GM20431 (cell line): ENCODE measurements around the gene CCNT2.
"Not testable (repeated sequence)": the region's sequence is repeated elsewhere in the genome, so short reads cannot be mapped to it uniquely, and the experiment has no call there.

Source experiments
- in situ Hi-C: fragments of 300-500 bp; cut with MseI, MboI; formaldehyde crosslinking; loops from one replicate; pipeline ENCODE4 v1.15.0; 2020; ENCODE audit warnings: low sequenced_read_pairs; ENCODE audit not compliant: unreplicated experiment

The CCNT2 gene

GRCh38 chr2:134967166-134967565, 48.5 kb downstream of the CCNT2 start:
- in situ Hi-C loops = not testable (repeated sequence)

DNA sequence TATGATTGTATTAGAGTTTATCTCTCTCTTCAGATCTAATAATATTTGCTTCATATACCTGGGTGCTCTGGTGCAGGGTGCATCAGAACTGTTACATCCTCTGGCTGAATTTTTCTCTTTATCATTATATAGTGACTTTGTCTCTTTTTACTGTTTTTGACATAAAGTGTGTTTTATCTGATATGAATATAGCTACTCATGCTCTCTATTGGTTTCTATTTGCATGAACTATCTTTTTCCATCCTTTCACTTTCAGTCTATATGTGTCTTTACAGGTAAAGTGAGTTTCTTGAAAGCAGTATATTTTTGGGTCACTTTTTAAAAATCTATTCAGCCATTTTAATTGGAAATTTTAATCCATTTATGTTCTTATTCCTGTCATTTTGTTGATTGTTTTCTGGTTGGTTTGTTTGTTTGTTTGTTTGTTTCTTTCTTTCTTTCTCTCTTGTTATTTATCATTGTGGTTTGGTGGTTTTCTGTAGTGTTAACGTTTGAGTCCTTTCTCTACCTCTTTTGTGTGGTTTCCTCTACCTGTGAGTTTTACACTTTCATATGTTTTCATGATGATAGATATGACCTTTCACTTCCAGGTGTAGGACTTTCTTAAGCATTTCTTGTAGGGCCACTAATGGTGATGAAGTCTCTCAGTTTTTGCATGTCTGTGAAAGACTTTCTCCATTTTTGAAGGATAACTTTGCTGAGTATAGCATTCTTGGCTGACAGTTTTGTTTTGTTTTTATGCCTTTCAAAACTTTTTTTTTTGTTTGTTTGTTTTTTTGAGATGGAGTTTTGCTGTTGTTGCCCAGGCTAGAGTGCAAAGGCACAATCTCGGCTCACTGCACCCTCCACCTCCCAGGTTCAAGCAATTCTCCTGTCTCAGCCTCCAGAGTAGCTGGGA, 54.9 kb downstream of the CCNT2 start:
- in situ Hi-C loops = no loop called here

- in situ Hi-C loops = no loop called here
Measured at GRCh38 chr2:134975281-134976009, 56.8 kb downstream of the CCNT2 start.

GRCh38 chr2:134976074-134976702, 57.6 kb downstream of the CCNT2 start:
- in situ Hi-C loops = no loop called here

DNA sequence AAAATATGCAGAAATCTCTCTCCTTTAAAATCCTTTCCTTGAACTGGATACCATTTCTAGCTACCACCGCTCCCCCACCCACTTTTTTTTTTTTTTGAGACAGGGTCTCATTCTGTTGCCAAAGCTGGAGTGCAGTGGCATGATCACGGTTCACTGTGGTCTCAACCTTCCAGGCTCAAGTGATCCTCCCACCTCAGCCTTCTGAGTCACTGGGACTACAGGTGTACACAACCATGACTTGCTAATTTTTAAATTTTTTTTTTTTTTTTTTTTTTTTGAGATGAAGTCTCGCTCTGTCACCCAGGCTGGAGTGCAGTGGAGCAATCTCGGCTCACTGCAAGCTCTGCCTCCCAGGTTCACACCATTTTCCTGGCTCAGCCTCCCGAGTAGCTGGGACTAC, 58.5 kb downstream of the CCNT2 start:
- in situ Hi-C loops = not testable (repeated sequence)

GRCh38 chr2:134979221-134979620, 60.6 kb downstream of the CCNT2 start:
- in situ Hi-C loops = no loop called here

DNA sequence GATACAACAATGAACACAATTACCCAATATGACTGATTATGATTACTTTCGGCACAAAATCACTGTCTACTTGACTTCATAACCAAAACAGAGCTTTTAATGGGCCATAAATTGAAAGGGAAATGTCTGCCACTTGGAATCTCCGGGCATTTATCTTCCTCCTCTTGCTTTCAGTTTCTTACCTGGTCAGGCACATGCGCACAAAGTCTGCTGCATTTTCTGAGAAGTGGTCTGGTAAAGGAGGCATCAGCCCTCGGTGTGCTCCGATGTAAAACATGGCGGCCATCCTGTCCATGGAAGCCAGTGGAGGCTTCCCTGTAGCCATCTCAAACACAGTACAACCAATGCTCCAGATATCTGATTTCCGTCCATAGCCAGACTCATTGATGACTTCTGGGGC, 62.0 kb downstream of the CCNT2 start:
- in situ Hi-C loops = no loop called here

DNA sequence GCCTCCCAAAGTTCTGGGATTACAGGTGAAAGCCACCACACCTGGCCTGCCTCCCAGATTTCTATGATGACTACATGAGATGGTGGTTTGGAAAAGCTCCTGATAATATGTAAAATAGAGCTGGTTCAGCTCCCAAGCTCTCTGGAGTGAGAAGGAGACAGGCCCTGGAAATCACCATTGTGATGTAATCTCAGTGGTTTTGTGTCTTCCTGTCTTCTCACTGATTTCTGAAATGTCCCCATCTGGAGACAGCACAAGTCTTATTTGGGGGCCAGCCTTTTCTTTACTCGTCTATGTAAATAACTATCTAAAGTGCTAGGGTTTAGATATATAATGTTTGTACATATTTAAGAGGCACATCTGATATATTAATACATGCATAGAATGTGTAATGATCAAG, 64.0 kb downstream of the CCNT2 start:
- in situ Hi-C loops = no loop called here

GRCh38 chr2:134985061-134985460, 66.4 kb downstream of the CCNT2 start:
- in situ Hi-C loops = no loop called here

GRCh38 chr2:134988994-134989605, 70.5 kb downstream of the CCNT2 start:
- in situ Hi-C loops = no loop called here

- in situ Hi-C loops = no loop called here
Measured at GRCh38 chr2:134999521-134999920, 80.9 kb downstream of the CCNT2 start.

DNA sequence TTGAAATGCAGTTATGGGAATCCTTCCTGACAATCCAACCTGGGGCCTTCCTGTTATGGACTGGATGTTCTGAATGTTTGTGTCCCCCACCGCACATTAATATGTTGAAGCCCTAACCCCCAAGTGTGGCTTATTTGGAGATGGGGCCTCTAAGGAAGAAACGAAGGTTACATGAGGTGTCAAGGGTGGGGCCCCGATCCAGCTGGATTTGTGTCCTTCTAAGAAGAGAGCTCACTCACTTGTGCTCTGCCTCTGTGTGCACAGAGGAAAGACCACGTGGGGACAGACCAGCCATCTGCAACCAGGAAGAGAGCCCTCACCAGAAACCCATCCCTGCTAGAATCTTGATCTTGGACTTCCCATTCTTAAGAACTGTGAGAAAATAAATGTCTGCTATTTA, 84.2 kb downstream of the CCNT2 start:
- in situ Hi-C loops = loop anchor here (25.0 kb wide), 1 partner anchor 709 kb away; no protein-coding TSS in a partner anchor

DNA sequence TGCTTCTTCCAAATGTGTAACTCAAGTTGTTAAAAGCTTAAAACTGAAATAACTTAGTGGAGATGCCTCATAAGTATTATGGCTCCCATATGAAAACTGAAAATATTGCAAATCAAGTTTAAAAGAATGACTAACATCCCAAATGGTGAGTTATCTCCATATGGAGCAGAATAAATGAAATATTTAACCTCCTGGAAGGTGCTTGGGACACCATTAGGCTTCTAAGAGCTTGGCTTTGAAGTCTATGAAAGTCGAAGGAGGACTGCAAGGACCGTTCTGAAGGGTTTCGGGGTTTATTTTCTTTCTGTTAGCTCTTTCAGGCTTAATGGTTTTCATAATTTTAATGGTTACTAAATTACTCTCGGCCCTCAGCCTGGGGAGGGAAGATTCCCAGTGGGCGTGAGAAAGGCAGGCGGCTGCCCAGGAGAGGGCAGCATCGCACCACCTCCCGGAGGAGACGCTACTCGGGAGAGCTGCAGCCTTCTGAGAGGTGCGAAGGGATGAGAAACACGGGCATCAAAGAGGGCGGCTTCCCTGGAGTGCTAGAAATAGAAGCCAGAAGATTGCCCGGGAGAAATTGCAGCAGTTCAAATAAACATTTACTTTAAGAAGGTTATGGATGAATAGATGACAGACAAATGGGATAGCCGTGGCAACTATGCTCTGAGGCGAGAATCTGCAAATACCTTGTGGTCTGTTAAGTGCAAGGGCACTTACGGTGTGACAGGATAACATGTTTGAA, 85.6 kb downstream of the CCNT2 start:
- in situ Hi-C loops = loop anchor here (25.0 kb wide), 1 partner anchor 708 kb away; no protein-coding TSS in a partner anchor

GRCh38 chr2:135005753-135006152, 87.1 kb downstream of the CCNT2 start:
- in situ Hi-C loops = loop anchor here (25.0 kb wide), 1 partner anchor 707 kb away; no protein-coding TSS in a partner anchor
